Endodermal cell (in vitro differentiated cells): Measurements from ENCODE around the gene NYNRIN. TPM values are rescaled to one million over a fixed set of nuclear protein-coding genes. Genes with fewer than 3 reads are reported as not detected.

ENCODE experiments used
- DNase-seq: peaks from one replicate; pipeline ENCODE4 v3.0.0-alpha.2; 2017
- H3K27ac ChIP-seq: 2 replicates; pipeline ENCODE4 v1.5.1; 2013; ENCODE audit warnings: mild to moderate bottlenecking, low read depth, low read length, moderate library complexity
- H3K27me3 ChIP-seq: 2 replicates; pipeline ENCODE4 v1.6.1; 2013; ENCODE audit warnings: mild to moderate bottlenecking, low read length, moderate library complexity; ENCODE audit not compliant: insufficient read depth, control insufficient read depth, poor library complexity, severe bottlenecking
- H3K36me3 ChIP-seq: 2 replicates; pipeline ENCODE4 v1.7.0; 2013; ENCODE audit warnings: mild to moderate bottlenecking, low read length, moderate library complexity; ENCODE audit not compliant: control insufficient read depth, insufficient read depth
- H3K4me1 ChIP-seq: one replicate; pipeline ENCODE4 v1.7.0; 2013; ENCODE audit warnings: low read length; ENCODE audit not compliant: control insufficient read depth, insufficient read depth
- H3K4me3 ChIP-seq: 2 replicates; pipeline ENCODE4 v1.5.1; 2013; ENCODE audit warnings: mild to moderate bottlenecking, low read length, moderate library complexity
- H3K9ac ChIP-seq: 2 replicates; pipeline ENCODE4 v1.6.1; 2013; ENCODE audit warnings: mild to moderate bottlenecking, low read length, moderate library complexity; ENCODE audit not compliant: poor library complexity, severe bottlenecking; ENCODE audit errors: extremely low read depth
- H3K9me3 ChIP-seq: 2 replicates; pipeline ENCODE4 v1.6.1; 2013; ENCODE audit warnings: mild to moderate bottlenecking, low read length, moderate library complexity; ENCODE audit not compliant: control insufficient read depth
- H3K27ac Mint-ChIP-seq: 2 replicates; pipeline ENCODE4 v1.8.0; 2020; ENCODE audit warnings: mixed read lengths
- H3K27me3 Mint-ChIP-seq: 2 replicates; pipeline ENCODE4 v1.8.0; 2021; ENCODE audit warnings: mild to moderate bottlenecking, mixed read lengths; ENCODE audit not compliant: insufficient read depth
- H3K36me3 Mint-ChIP-seq: 2 replicates; pipeline ENCODE4 v1.8.0; 2020; ENCODE audit warnings: low read depth, mixed read lengths
- H3K4me1 Mint-ChIP-seq: 2 replicates; pipeline ENCODE4 v1.8.0; 2020; ENCODE audit warnings: mixed read lengths
- H3K4me3 Mint-ChIP-seq: 2 replicates; pipeline ENCODE4 v1.8.0; 2020; ENCODE audit warnings: mild to moderate bottlenecking, moderate library complexity, mixed read lengths
- H3K9me3 Mint-ChIP-seq: 2 replicates; pipeline ENCODE4 v1.8.0; 2020; ENCODE audit warnings: mild to moderate bottlenecking, mixed read lengths
- CTCF ChIP-seq: fragments of 200-600 bp; sonication (generic); conservative IDR thresholded peaks from 2 replicates; pipeline ENCODE4 v1.5.0; 2021; ENCODE audit warnings: antibody characterized with exemption, mild to moderate bottlenecking
- WGBS, 2 experiments: methylation state at CpG; one replicate each; pipeline versions ENCODE4 v1.1.5 to v1.1.7; 2013; ENCODE audit warnings: missing lambda C conversion rate in 2 of 2, mixed read lengths in 1 of 2; ENCODE audit not compliant: insufficient coverage in 1 of 2, insufficient read length in 1 of 2; 5-methylcytosine and 5-hydroxymethylcytosine counted together
- total RNA-seq, 2 donors: library from RNA; stranded (reverse); fragmentation: NEBNext Ultra II Directional in 1 of 2; extraction: Animal tissue kit (Norgen Biotek cat#: 25700) in 1 of 2; gene quantifications; 2 replicates in 1 of 2; 3 replicates in 1 of 2; pipeline ENCODE4 v1.2.1, GENCODE V29; 2021

NYNRIN gene
- total RNA-seq, 2 donors from 2014 or later: 19.5 to 19.7 TPM

GRCh38 chr14:24379907-24380730 is 18.7 kb upstream of the NYNRIN start:
- H3K27ac Mint-ChIP-seq: no peak overlapping the region
- TF ChIP-seq CTCF: no peak
- 85 to 92% methylated on average over 5 to 15 of the region's 15 CpGs for WGBS, 2 experiments
- Histone ChIP-seq H3K4me1 (peaks cover 3% of the 10 kb centered on the region), H3K27me3 (peaks cover 7% of the 10 kb centered on the region), H3K4me3 (no peak overlapping the region), H3K27ac (no peak overlapping the region), H3K9me3 (no peaks in the 10 kb centered on the region), H3K9ac (no peak overlapping the region), H3K36me3 (no peaks in the 10 kb centered on the region)
- DNase-seq: peak; percentile 26
- no peak overlapping the region for H3K4me3 Mint-ChIP-seq
- peaks cover 16% of the 10 kb centered on the region for H3K27me3 Mint-ChIP-seq
- peaks cover 20% of the 10 kb centered on the region for H3K4me1 Mint-ChIP-seq
- H3K36me3 Mint-ChIP-seq: no peaks in the 10 kb centered on the region
- H3K9me3 Mint-ChIP-seq: no peaks in the 10 kb centered on the region

- no peak for DNase-seq
- Mint-ChIP-seq H3K4me3 (no peak overlapping the region), H3K4me1 (peaks cover 20% of the 10 kb centered on the region), H3K9me3 (no peaks in the 10 kb centered on the region), H3K27me3 (peaks cover 22% of the 10 kb centered on the region), H3K36me3 (no peaks in the 10 kb centered on the region), H3K27ac (no peak overlapping the region)
- 92 to 93% methylated on average over 5 to 8 of the region's 8 CpGs for WGBS, 2 experiments
- TF ChIP-seq CTCF: no peak
- H3K27ac ChIP-seq: no peak overlapping the region
- H3K4me3 ChIP-seq: no peak overlapping the region
- peaks cover 11% of the 10 kb centered on the region for H3K27me3 ChIP-seq
- no peak overlapping the region for H3K9ac ChIP-seq
- H3K9me3 ChIP-seq: no peaks in the 10 kb centered on the region
- H3K4me1 ChIP-seq: peaks cover 3% of the 10 kb centered on the region
- H3K36me3 ChIP-seq: no peaks in the 10 kb centered on the region
These were observed 17.3 kb upstream of the NYNRIN start for GRCh38 chr14:24381363-24382063.

- Mint-ChIP-seq H3K27me3 (peaks cover 27% of the 10 kb centered on the region), H3K4me3 (no peak overlapping the region), H3K9me3 (no peaks in the 10 kb centered on the region), H3K4me1 (peaks cover 15% of the 10 kb centered on the region), H3K36me3 (no peaks in the 10 kb centered on the region), H3K27ac (no peak overlapping the region)
- 89% methylated on average over 4 of the region's 4 CpGs for WGBS, 2 experiments
- Histone ChIP-seq H3K9ac (no peak overlapping the region), H3K4me1 (peaks cover 3% of the 10 kb centered on the region), H3K27me3 (peaks cover 16% of the 10 kb centered on the region), H3K36me3 (no peaks in the 10 kb centered on the region), H3K27ac (no peak overlapping the region), H3K4me3 (no peak overlapping the region), H3K9me3 (no peaks in the 10 kb centered on the region)
- TF ChIP-seq CTCF: no peak
- DNase-seq: peak; percentile 17
These were observed 16.8 kb upstream of the NYNRIN start for GRCh38 chr14:24382064-24382371.
